Measurements from ENCODE around the gene CD82. TPM values are rescaled to one million over a fixed set of nuclear protein-coding genes. Genes with fewer than 3 reads are reported as not detected.

Gene CD82
- total RNA-seq, 1 experiment from 2014 or later: 4.5 TPM

DNA sequence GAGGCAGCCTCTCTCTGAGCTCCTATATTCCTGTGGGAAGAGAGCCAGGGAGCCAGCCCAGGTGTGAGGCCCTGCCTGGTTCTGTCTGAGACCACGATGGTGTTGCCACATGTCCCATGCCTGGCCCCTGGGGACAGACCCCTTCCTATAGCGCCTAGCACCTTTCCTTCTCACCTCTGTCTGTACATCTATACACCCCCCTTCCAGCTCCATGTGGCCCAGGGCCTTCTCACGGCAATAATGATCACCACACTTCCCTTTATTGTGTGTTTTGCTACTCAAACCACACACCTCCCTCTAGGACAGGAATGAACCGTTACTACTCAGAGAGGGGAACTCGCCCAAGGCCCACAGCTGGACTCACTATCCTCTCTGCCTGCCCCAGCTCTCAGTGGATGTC lies 12.8 kb downstream of the CD82 start:
- H3K4ac ChIP-seq (ENCODE audit: low read depth, low read length): no peak overlapping the region
- no peak overlapping the region for H3K27ac ChIP-seq (ENCODE audit: insufficient read length, low read depth, low read length)
- no peak overlapping the region for H2AK5ac ChIP-seq (ENCODE audit: insufficient read length, low read length)
- H3K4me2 ChIP-seq (ENCODE audit: insufficient read depth, insufficient read length, low read length): no peak overlapping the region
- H3K79me2 ChIP-seq (ENCODE audit: insufficient read depth, low read length): no peaks in the 10 kb centered on the region
- H3K23ac ChIP-seq (ENCODE audit: insufficient read length, low read depth, low read length): no peak overlapping the region
- no peaks in the 10 kb centered on the region for H3K4me1 ChIP-seq (ENCODE audit: insufficient read depth, low read length)
- H4K91ac ChIP-seq (ENCODE audit: insufficient read length, low read depth, low read length): no peak overlapping the region
- H3K56ac ChIP-seq (ENCODE audit: insufficient read length, low read depth, low read length): no peak overlapping the region
- no peak overlapping the region for H4K5ac ChIP-seq (ENCODE audit: insufficient read length, low read depth, low read length)
- no peak overlapping the region for H2BK120ac ChIP-seq (ENCODE audit: low read depth, low read length, poor library complexity, severe bottlenecking)
- H3K27me3 Mint-ChIP-seq (ENCODE audit: low read depth): peaks cover 23% of the 10 kb centered on the region
- no peak overlapping the region for H3K14ac ChIP-seq (ENCODE audit: insufficient read depth, low read length)
- no peaks in the 10 kb centered on the region for H3K79me1 ChIP-seq (ENCODE audit: insufficient read depth, low read depth, low read length, poor library complexity, severe bottlenecking)
- peak overlapping the region in 1 of 3 experiments; percentile 44; a peak in 1 of 7 replicates for H3K27ac Mint-ChIP-seq
- H3K4me3 Mint-ChIP-seq: no peak overlapping the region
- no peak overlapping the region for H2BK12ac ChIP-seq (ENCODE audit: insufficient read length, low read depth, low read length)
- no peak overlapping the region for H2BK5ac ChIP-seq (ENCODE audit: insufficient read length, low read length)
- H4K20me1 ChIP-seq (ENCODE audit: control insufficient read depth, insufficient read depth, insufficient read length): no peaks in the 10 kb centered on the region
- H3K23me2 ChIP-seq (ENCODE audit: insufficient read length, low read depth, low read length, poor library complexity, severe bottlenecking): no peaks in the 10 kb centered on the region
- no peak overlapping the region for H2AFZ ChIP-seq (ENCODE audit: low read length)
- no peak overlapping the region for H2BK20ac ChIP-seq (ENCODE audit: low read depth, low read length, poor library complexity, severe bottlenecking)
- H3K4me1 Mint-ChIP-seq: peaks cover 2 to 16% of the 10 kb centered on the region in 2 experiments; a peak in 3 of 4 replicates
- H3K36me3 Mint-ChIP-seq (ENCODE audit: insufficient read depth in 1 of 3, low read depth in 3 of 3): peaks cover 0 to 5% (median 2%) of the 10 kb centered on the region in 3 experiments; a peak in 2 of 7 replicates
- H3K9me3 ChIP-seq (ENCODE audit: control insufficient read depth, low read depth, low read length): no peaks in the 10 kb centered on the region
- no peaks in the 10 kb centered on the region for H3K27me3 ChIP-seq (ENCODE audit: insufficient read depth, low read length)
- H3K18ac ChIP-seq (ENCODE audit: insufficient read length, low read depth, low read length): no peak overlapping the region
- H3T11ph ChIP-seq (ENCODE audit: low read length): no peak overlapping the region
- DNase-seq: no peak
- no peak overlapping the region for H2BK15ac ChIP-seq (ENCODE audit: low read depth, low read length)
- TF ChIP-seq, protein P1, sequence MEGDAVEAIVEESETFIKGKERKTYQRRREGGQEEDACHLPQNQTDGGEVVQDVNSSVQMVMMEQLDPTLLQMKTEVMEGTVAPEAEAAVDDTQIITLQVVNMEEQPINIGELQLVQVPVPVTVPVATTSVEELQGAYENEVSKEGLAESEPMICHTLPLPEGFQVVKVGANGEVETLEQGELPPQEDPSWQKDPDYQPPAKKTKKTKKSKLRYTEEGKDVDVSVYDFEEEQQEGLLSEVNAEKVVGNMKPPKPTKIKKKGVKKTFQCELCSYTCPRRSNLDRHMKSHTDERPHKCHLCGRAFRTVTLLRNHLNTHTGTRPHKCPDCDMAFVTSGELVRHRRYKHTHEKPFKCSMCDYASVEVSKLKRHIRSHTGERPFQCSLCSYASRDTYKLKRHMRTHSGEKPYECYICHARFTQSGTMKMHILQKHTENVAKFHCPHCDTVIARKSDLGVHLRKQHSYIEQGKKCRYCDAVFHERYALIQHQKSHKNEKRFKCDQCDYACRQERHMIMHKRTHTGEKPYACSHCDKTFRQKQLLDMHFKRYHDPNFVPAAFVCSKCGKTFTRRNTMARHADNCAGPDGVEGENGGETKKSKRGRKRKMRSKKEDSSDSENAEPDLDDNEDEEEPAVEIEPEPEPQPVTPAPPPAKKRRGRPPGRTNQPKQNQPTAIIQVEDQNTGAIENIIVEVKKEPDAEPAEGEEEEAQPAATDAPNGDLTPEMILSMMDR (conservative IDR thresholded peaks at IDR 0.05): no peak
- H4K8ac ChIP-seq (replicated peaks; ENCODE audit: insufficient read length, low read depth, low read length): no peak overlapping the region
- no peak overlapping the region for H3K9ac ChIP-seq (ENCODE audit: extremely low read depth, insufficient read length, low read length)
- WGBS (ENCODE audit: extremely low coverage, insufficient read length, low lambda C conversion rate): no CpG with 5 or more reads among the region's 5 CpGs
- H3K9me3 Mint-ChIP-seq: peaks cover under 1 to 4% of the 10 kb centered on the region in 2 experiments; a peak in 2 of 5 replicates
